Esophagus muscularis mucosa (tissue), 4 donors: ENCODE results near the gene YAF2. TPM values are rescaled to one million over a fixed set of nuclear protein-coding genes. Genes with fewer than 3 reads are reported as not detected.

Source experiments
- DNase-seq: peaks from one replicate; pipeline ENCODE4 v3.0.0-alpha.2; 2017; ENCODE audit errors: extremely low spot score
- H3K27ac ChIP-seq, 4 donors: fragments of 200-600 bp; sonication (generic); replicated peaks in 1 of 4; 1 replicate in 3 of 4; 2 replicates in 1 of 4; pipeline ENCODE4 v1.5.1; 2016 to 2019; ENCODE audit warnings: mild to moderate bottlenecking in 1 of 4
- H3K27me3 ChIP-seq, 4 donors: fragments of 200-600 bp; sonication (generic); one replicate each; pipeline versions ENCODE4 v1.5.1 to v1.6.0; 2016 to 2019
- H3K36me3 ChIP-seq, 4 donors: fragments of 200-600 bp; sonication (generic); one replicate each; pipeline ENCODE4 v1.5.1; 2016 to 2019
- H3K4me1 ChIP-seq, 4 donors: fragments of 200-600 bp; sonication (generic); one replicate each; pipeline ENCODE4 v1.5.1; 2016 to 2019
- H3K4me3 ChIP-seq, 4 donors: fragments of 200-600 bp; sonication (generic); 1 replicate in 2 of 4; 2 replicates in 2 of 4; pipeline ENCODE4 v1.5.1; 2016 to 2019; ENCODE audit warnings: mild to moderate bottlenecking in 4 of 4, moderate library complexity in 1 of 4
- H3K9me3 ChIP-seq, 4 donors: fragments of 200-600 bp; sonication (generic); 1 replicate in 3 of 4; 2 replicates in 1 of 4; pipeline ENCODE4 v1.5.1; 2016 to 2019
- CTCF ChIP-seq, 3 experiments: fragments of 200-600 bp in 2 of 3; fragments of 450-650 bp in 1 of 3; sonication (generic) in 2 of 3; IDR thresholded peaks; one replicate each; pipeline ENCODE4 v1.5.1; 2017 to 2019; ENCODE audit warnings: antibody characterized with exemption in 3 of 3, mild to moderate bottlenecking in 2 of 3, moderate library complexity in 1 of 3
- EP300 ChIP-seq: sonication (generic); formaldehyde crosslinking; IDR thresholded peaks from one replicate; pipeline ENCODE4 v1.6.1; 2017; ENCODE audit warnings: antibody characterized with exemption
- POLR2A ChIP-seq: fragments of 450-650 bp; IDR thresholded peaks from one replicate; pipeline ENCODE4 v1.6.1; 2017; ENCODE audit warnings: antibody characterized with exemption, moderate library complexity, mild to moderate bottlenecking, low read depth
- POLR2AphosphoS5 ChIP-seq, 2 donors: sonication (generic); formaldehyde crosslinking; IDR thresholded peaks; one replicate each; pipeline ENCODE4 v1.6.1; 2017; ENCODE audit warnings: antibody characterized with exemption in 2 of 2
- WGBS: methylation state at CpG from one replicate; pipeline ENCODE4 v1.1.5; 2018; 5-methylcytosine and 5-hydroxymethylcytosine counted together
- intact Hi-C: fragments of 100-400 bp; cut with DNase I; formaldehyde crosslinking; loops from one replicate; pipeline ENCODE4 v1.15.1; 2023
- total RNA-seq, 4 donors: library from RNA; depleted of rRNA; stranded (reverse); fragments of >200 nt; gene quantifications; one replicate each; pipeline versions ENCODE4 v1.1.0 to v1.2.1, GENCODE V29; 2016

The YAF2 gene
- total RNA-seq, 4 donors from 2014 or later, result 16.8 to 30.3 (median 20.4) TPM

GRCh38 chr12:42118136-42118879 lies 119.7 kb downstream of the YAF2 start:
- Histone ChIP-seq H3K4me3 (no peak overlapping the region), H3K9me3 (no peaks in the 10 kb centered on the region), H3K4me1 (no peaks in the 10 kb centered on the region), H3K27me3 (no peaks in the 10 kb centered on the region), H3K36me3 (peaks cover 0 to 14% (median 9%) of the 10 kb centered on the region in 4 donors), H3K27ac (no peak overlapping the region)
- no peak for DNase-seq
- intact Hi-C loops, result no loop called here
- TF ChIP-seq EP300 (no peak), CTCF (IDR thresholded peaks at IDR 0.05) (no peak), POLR2A (no peak)
- 94% methylated on average over 5 of the region's 5 CpGs for WGBS

GRCh38 chr12:42109031-42109430 lies 129.0 kb downstream of the YAF2 start:
- TF ChIP-seq EP300 (no peak), CTCF (IDR thresholded peaks at IDR 0.05) (no peak), POLR2A (no peak), POLR2AphosphoS5 (IDR thresholded peaks at IDR 0.05) (no peak)
- WGBS, result 98% methylated on average over 3 of the region's 3 CpGs
- DNase-seq, result no peak
- no peak overlapping the region for H3K27ac ChIP-seq
- no peaks in the 10 kb centered on the region for H3K27me3 ChIP-seq
- H3K4me3 ChIP-seq, result no peak overlapping the region
- H3K36me3 ChIP-seq, result peaks cover 0 to 18% (median 5%) of the 10 kb centered on the region in 4 donors
- H3K4me1 ChIP-seq, result no peaks in the 10 kb centered on the region
- peaks cover 0 to 9% (median 0%) of the 10 kb centered on the region in 4 donors for H3K9me3 ChIP-seq
- intact Hi-C loops, result no loop called here

Other genes with a start within 250 kb of the YAF2 start
- gene GXYLT1, start 93.4 kb downstream of the YAF2 start, total RNA-seq, result 10 to 100 TPM in 3 of 4 donors, 1 to 10 TPM in 1; 9.7 to 13.7 (median 12.1) TPM
- gene ZCRB1, start 87.8 kb upstream of the YAF2 start, total RNA-seq, result 10 to 100 TPM; 36.3 to 71.0 (median 42.4) TPM
- gene PPHLN1, start 87.9 kb upstream of the YAF2 start, total RNA-seq, result 10 to 100 TPM; 40.0 to 45.3 (median 42.1) TPM